ENCODE results near the gene RHBDL1. TPM values are rescaled to one million over a fixed set of nuclear protein-coding genes. Genes with fewer than 3 reads are reported as not detected.
A peak's percentile ranks its signal among the peaks of the same experiment; 100 is the strongest.
"Not testable (repeated sequence)": the region's sequence is repeated elsewhere in the genome, so short reads cannot be mapped to it uniquely, and the experiment has no call there.

The RHBDL1 gene
- total RNA-seq, 1 experiment from 2014 or later: 12.7 TPM

GRCh38 chr16:712740-713250 is 37.3 kb downstream of the RHBDL1 start:
- not testable (repeated sequence) for H2AFZ ChIP-seq (ENCODE audit: low read depth, low read length, poor library complexity, severe bottlenecking); H4K20me1 ChIP-seq (ENCODE audit: insufficient read depth); H3K4me3 ChIP-seq (replicated peaks in 1 of 2; ENCODE audit: low read depth in 1 of 2, low read length in 2 of 2); H3K9me3 ChIP-seq (ENCODE audit: control insufficient read depth in 1 of 2, insufficient read depth in 1 of 2, low read depth in 1 of 2, low read length in 2 of 2); H3K9me2 ChIP-seq (ENCODE audit: insufficient read depth); BruUV-seq (replicated peaks); H3K27me3 ChIP-seq (ENCODE audit: insufficient read depth, low read length); H3K36me3 ChIP-seq (ENCODE audit: control insufficient read depth in 1 of 2, insufficient read depth in 2 of 2, low read length in 2 of 2)
- Histone ChIP-seq H3K4me1 (ENCODE audit: control insufficient read depth in 1 of 2, insufficient read depth in 2 of 2, low read length in 2 of 2) (peaks cover 24 to 59% of the 10 kb centered on the region in 2 experiments), H3K4me2 (ENCODE audit: low read length) (peak overlapping the region; percentile 59), H3K79me2 (ENCODE audit: insufficient read depth, low read length) (peaks cover 19% of the 10 kb centered on the region), H3K9ac (ENCODE audit: low read length) (peak overlapping the region; percentile 13), H3K27ac (ENCODE audit: low read depth, low read length) (peak overlapping the region; percentile 55)
- DNase-seq (ENCODE audit: low read depth, low spot score): peak; percentile 98
- ChIA-PET CTCF (interaction anchor here (0.7 to 2.7 kb wide), 13 partner anchors 8 to 390 kb away, joined by 3 to 19 read pairs (median 9); partner anchors contain the start of genes ANTKMT, CCDC78, CHTF18 and HAGHL), RAD21 (ENCODE audit: low non-redundant PET in 1 of 2, low total read pairs in 2 of 2, uncharacterized antibody in 2 of 2, unreplicated experiment in 2 of 2) (interaction anchor here (0.7 to 1.1 kb wide), 3 partner anchors 13 to 92 kb away, joined by 3 to 4 read pairs (median 3); partner anchors contain the start of genes CHTF18 (in 1 of the 2) and RPUSD1 (in 1 of the 2)), POLR2A (interaction anchor here (0.7 to 2.1 kb wide), 4 partner anchors 15 to 75 kb away, joined by 3 to 9 read pairs (median 4); partner anchors contain the start of genes CHTF18 and RPUSD1)
- TF ChIP-seq CTCF (IDR thresholded peaks at IDR 0.05 in 2 of 3, conservative IDR thresholded peaks at IDR 0.05 in 1 of 3; ENCODE audit: borderline replicate concordance in 1 of 3, insufficient read depth in 1 of 3, low read depth in 2 of 3, low read length in 2 of 3): peak in 2 of 3 experiments; percentile 60; a peak in 4 of 6 replicates
- TF ChIP-seq POLR2AphosphoS5 (IDR thresholded peaks at IDR 0.05; ENCODE audit: low read depth, low read length): 0 out of 2 replicates have a peak, but pooled peaks have one; percentile 7
- ATAC-seq: peak; percentile 50
- intact Hi-C loops (cut with micrococcal nuclease): loop anchor here (1.0 to 5.0 kb wide), 3 partner anchors 73 to 345 kb away; no protein-coding TSS in a partner anchor

- intact Hi-C loops (cut with micrococcal nuclease): loop anchor here (5.0 kb wide), 2 partner anchors 163 to 343 kb away; no protein-coding TSS in a partner anchor
- Histone ChIP-seq H3K9ac (ENCODE audit: low read length) (peak overlapping the region; percentile 59), H3K4me3 (replicated peaks in 1 of 2; ENCODE audit: low read depth in 1 of 2, low read length in 2 of 2) (peak overlapping the region in 1 of 2 experiments; percentile 40; a peak in 2 of 4 replicates)
Observed at GRCh38 chr16:714079-714478, 38.6 kb downstream of the RHBDL1 start.

More at GRCh38 chr16:714079-714478, 38.6 kb downstream of the RHBDL1 start:
- BruUV-seq (replicated peaks): no TSS peak
- Histone ChIP-seq H4K20me1 (ENCODE audit: insufficient read depth) (peaks cover 3% of the 10 kb centered on the region; the same call in 1 of the 2 replicates), H3K9me2 (ENCODE audit: insufficient read depth) (no peaks in the 10 kb centered on the region), H3K4me1 (ENCODE audit: control insufficient read depth in 1 of 2, insufficient read depth in 2 of 2, low read length in 2 of 2) (peaks cover 31 to 70% of the 10 kb centered on the region in 2 experiments), H3K79me2 (ENCODE audit: insufficient read depth, low read length) (peaks cover 19% of the 10 kb centered on the region), H3K27me3 (ENCODE audit: insufficient read depth, low read length) (no peaks in the 10 kb centered on the region), H3K4me2 (ENCODE audit: low read length) (peak overlapping the region; percentile 84), H3K36me3 (ENCODE audit: control insufficient read depth in 1 of 2, insufficient read depth in 2 of 2, low read length in 2 of 2) (no peaks in the 10 kb centered on the region), H3K27ac (ENCODE audit: low read depth, low read length) (peak overlapping the region; percentile 61; the same call in 1 of the 2 replicates), H3K9me3 (ENCODE audit: control insufficient read depth in 1 of 2, insufficient read depth in 1 of 2, low read depth in 1 of 2, low read length in 2 of 2) (no peaks in the 10 kb centered on the region), H2AFZ (ENCODE audit: low read depth, low read length, poor library complexity, severe bottlenecking) (no peak overlapping the region)
- POLR2A ChIA-PET: no interaction called here
- no peak for TF ChIP-seq REST (IDR thresholded peaks at IDR 0.05; ENCODE audit: low read depth)
- no peak for TF ChIP-seq ZFX (IDR thresholded peaks at IDR 0.05)
- TF ChIP-seq MAX (IDR thresholded peaks at IDR 0.05): no peak
- TF ChIP-seq RAD21 (IDR thresholded peaks at IDR 0.05; ENCODE audit: low read depth): no peak
- ATAC-seq (no peak), DNase-seq (ENCODE audit: low read depth, low spot score) (no peak)
- CTCF ChIA-PET: interaction anchor here (2.0 to 2.7 kb wide), 3 partner anchors 12 to 389 kb away, joined by 4 to 18 read pairs (median 11); partner anchors contain the start of genes CCDC78 and HAGHL
- RAD21 ChIA-PET (ENCODE audit: low non-redundant PET in 1 of 2, low total read pairs in 2 of 2, uncharacterized antibody in 2 of 2, unreplicated experiment in 2 of 2): no interaction called here

Measured in HCT116 (cell line).